GM18867 (cell line): ENCODE data around the gene CFAP157.
A peak's percentile ranks its signal among the peaks of the same experiment; 100 is the strongest.

Experiments
- ATAC-seq: cut with Tn5 transposase; IDR thresholded peaks from one replicate; pipeline ENCODE4 v1.9.1; 2021; ENCODE audit warnings: mild to moderate bottlenecking, moderate library complexity; ENCODE audit not compliant: unreplicated experiment

CFAP157 gene

DNA sequence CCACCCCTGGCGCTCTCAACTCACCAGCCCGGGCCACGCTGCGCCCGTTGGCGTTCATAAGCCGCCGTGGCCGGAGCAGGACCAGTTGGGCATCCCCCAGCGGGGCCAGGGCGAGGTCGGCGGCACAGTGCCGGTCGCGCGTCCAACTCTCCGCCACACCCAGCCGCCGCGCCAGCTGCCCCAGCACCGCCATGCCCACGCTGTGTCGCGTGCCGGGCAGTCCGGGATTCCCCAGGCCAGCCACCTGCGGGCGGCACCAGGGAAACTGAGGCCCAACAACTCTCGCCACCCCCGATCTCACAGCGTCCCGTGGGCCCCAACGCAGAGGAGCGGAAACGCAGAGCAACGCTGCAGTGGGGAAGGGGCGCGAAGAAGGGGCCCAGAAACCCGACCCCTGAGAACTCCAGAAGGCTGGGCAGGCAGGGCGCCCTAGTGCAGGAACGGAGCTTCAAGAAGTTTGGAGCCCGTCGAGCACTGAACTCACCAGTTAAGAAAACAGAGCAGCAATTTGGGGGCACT lies 8.2 kb downstream of the CFAP157 start:
- ATAC-seq: peak; percentile 7

DNA sequence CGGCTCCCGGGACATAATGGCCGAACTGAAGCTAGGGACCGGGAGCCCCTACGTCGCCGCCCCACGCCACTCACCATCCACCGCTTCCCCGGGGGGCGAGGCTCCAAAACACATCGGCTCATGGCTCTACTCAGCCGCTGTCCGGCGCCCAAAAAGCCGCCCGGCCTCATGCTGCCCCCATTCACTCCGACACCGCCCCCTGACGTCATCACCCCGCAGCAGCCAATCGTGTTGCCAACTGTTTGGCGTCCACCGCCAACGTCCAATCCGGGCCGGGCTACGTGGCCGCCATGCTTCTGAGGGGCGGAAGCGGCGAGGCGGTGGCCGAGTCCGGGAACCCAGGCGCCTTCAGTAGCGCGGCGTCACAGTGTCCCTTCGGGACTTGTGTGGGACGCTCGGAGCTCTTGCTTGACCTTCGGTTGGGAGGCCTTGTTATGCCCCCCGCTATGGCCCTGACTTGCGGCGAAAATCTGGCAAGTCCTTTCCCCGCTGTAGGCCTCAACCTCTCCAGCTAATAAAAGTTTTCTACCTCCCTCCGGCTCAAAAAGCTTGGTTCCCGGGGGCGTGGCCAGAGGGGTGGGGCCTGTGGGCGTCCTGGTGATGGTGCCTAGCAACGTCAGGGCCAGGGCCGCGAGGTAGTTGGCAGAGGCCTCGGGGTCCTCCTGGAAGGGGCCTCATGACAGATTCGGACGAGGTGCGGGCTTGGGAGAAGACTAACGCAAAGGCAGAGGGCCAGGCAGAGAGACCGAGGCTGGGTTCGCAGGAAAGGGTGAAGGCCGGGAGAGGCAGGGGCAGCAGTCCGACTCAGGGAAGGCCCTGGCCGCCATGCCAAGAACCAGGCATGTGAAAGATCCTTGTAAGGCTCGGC lies 8.9 kb downstream of the CFAP157 start, which contains the start of the genes PTRH1 and TTC16:
PTRH1 (minus strand) TSS at position 194 of the 868 bp plus-strand sequence; CDS start at position 170, 24 bp downstream.
TTC16 (plus strand) TSS at position 610 of the 868 bp plus-strand sequence; CDS start at position 677, 67 bp downstream.
- peak; percentile 91 for ATAC-seq

DNA sequence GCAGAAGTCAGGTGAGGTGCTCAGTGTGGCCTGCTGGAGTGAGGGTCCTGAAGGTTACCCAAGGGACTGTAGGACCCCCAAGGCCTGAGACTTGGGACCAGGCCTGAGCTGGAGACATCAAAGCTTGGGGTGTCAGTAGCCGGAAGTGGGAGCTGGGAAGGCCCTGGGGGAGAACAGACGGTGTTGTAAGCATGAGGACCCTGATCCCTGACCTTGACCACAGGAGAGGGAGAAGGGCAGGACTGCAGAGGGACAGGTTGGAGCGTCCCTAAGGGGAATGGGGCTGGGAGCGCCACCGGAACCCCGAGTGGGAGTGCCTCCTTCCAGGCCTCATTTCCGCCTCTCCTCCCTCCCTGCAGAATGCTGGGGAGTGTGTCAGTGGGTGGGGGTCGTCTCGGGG lies 9.6 kb downstream of the CFAP157 start:
- ATAC-seq: no peak

GRCh38 chr9:127717766-127718165 lies 11.0 kb downstream of the CFAP157 start:
- no peak for ATAC-seq

- no peak for ATAC-seq
Observed at GRCh38 chr9:127720031-127720864, 13.5 kb downstream of the CFAP157 start.

DNA sequence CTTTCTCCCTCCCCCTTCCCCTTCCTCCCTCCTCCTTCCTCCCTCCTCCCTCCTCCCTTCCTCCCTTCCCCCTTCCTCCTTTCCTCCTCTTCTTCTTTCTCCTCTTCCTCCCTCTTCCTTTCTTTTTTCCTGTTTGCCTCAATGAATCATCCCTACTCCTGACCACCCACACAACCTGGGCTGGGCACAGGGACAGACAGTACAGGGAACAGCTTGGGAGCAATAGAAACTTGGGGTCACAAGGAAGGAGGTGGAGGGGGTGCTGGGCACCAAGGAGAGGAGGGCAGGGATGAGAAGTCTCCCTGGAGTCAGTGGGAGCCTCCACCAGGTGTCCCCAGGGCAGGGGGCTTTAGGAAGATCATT lies 14.1 kb downstream of the CFAP157 start:
- no peak for ATAC-seq

- ATAC-seq: no peak
Observed at GRCh38 chr9:127721391-127721821, 14.6 kb downstream of the CFAP157 start.

GRCh38 chr9:127722055-127722745 lies 15.4 kb downstream of the CFAP157 start:
- no peak for ATAC-seq

DNA sequence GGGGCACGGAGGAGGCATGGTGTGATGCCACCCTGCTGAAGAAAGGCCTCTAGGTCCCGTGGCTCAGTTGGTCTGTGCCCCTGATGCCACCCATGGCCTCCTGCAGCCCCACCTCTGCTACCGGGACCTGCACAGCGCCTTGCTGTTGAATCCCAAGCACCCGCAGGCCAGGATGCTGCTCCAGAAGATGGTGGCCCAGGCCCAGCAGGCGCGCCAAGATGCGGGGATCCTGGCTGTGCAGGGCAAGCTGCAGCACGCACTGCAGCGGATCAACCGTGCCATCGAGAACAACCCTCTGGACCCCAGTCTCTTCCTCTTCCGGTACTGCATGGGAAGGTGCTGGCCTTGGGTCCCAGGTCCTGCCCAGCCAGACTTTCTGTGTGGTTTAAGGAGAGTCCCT lies 16.2 kb downstream of the CFAP157 start:
- no peak for ATAC-seq

GRCh38 chr9:127723444-127723843 lies 16.7 kb downstream of the CFAP157 start:
- no peak for ATAC-seq

DNA sequence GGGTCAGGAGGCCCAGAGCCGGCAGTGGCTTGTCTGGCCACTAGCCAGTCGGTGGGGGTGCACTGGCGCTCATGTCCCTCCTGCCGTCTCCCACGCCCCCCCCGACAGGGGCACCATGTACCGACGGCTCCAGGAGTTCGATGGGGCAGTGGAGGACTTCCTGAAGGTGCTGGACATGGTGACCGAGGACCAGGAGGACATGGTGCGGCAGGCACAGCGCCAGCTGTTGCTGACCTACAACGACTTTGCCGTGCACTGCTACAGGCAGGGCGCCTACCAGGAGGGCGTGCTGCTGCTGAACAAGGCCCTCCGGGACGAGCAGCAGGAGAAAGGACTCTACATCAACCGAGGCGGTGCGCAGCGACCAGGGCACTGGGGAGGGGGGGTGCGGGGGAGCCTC lies 17.2 kb downstream of the CFAP157 start:
- no peak for ATAC-seq

- no peak for ATAC-seq
Observed at GRCh38 chr9:127726871-127727270, 20.1 kb downstream of the CFAP157 start.

DNA sequence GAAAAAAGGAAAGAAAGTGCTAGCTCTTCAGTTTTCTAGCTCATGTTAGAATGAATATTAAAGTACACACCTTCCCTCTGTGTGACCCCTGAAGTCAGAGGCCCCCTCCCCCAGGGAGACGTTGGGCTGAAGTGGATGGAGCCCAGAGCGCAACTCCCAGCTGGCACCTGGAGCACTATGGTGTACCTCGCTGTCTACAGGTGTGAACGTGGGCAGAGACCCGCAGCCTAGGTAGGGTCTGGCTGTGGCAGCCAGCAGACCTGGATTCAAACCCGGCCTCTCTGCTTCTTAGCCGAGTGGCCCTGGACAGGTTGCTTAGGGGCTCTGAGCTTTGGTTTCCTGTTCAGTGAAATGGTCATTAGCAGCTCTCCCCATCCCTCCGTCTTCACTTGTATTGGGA lies 22.0 kb downstream of the CFAP157 start:
- ATAC-seq: no peak

GRCh38 chr9:127729522-127730256 lies 22.9 kb downstream of the CFAP157 start:
- no peak for ATAC-seq

DNA sequence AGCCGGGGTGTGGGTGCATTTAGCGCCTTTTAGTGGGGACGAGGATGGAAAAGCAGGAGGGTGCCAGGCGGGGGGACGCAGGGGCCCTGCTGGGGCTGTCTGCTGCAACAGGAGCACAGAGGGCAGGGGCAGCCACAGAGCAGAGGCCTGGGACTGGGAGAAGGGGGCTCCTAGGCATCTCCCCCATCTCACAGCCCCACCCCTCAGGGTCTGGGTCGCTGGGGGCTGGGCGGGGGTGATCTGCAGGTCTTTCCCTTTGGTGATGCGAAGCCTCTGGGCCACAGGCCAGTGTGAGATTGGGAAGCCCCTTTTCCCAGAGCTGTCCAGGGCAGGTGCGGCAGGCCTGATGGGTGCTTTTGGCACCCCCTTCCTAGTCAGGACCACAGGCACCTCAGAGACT lies 23.5 kb downstream of the CFAP157 start:
- no peak for ATAC-seq

GRCh38 chr9:127730799-127731410 lies 24.1 kb downstream of the CFAP157 start:
- no peak for ATAC-seq

DNA sequence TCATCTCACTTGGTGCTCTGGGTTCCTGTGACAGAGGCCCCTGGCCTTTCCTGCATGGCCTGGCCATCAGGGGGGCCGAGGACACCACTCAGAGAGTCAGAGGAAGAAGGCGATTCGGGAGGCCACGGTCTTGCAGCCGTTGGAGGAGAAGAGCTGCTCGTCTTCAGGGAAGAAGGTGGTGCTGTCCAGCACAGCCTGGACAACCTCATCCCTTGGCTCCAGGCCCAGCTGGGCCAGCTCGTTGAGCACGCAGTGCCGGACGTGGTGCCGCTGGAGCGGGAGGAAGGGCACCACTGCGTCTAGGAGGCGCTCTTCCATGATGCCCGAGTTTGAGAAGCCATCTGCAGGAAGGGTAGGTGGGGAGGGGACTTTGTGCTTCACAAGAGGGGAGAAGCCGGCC lies 25.1 kb downstream of the CFAP157 start:
- ATAC-seq: no peak

- no peak for ATAC-seq
Observed at GRCh38 chr9:127732444-127732843, 25.7 kb downstream of the CFAP157 start.

GRCh38 chr9:127733614-127734013 lies 26.8 kb downstream of the CFAP157 start:
- no peak for ATAC-seq

DNA sequence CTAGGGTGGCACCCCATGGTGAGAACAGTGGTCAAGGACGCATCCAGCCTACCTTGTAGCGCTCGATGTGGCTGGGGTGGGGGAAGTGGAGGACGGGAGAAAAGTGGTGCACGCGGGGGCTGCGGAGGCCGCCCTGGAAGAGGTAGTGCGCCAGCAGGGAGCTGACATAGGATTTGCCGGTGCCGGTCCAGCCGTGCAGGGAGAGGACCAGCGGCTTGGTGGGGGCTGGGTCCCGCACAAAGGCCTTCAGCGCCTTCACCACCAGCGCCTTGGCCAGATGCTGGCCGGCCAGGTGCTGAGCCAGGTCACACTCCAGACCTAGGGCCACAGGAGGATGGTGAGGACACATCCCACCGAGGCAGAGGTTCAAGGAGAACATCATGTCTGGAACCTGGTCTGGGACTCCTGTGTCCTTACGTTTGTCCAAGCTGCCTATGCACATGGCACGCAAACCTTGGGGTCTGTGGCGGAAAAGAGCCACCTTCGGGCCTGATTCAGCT lies 27.5 kb downstream of the CFAP157 start:
- no peak for ATAC-seq
